MCF 10A (cell line): ENCODE data around the gene TMIGD1. TPM values are rescaled to one million over a fixed set of nuclear protein-coding genes. Genes with fewer than 3 reads are reported as not detected.
A peak's percentile ranks its signal among the peaks of the same experiment; 100 is the strongest.

Experiments used
- BruUV-seq: library from RNA; stranded (reverse); fragments of 400-500 nt; replicated peaks from 2 replicates; lab custom pipeline; 2021; lab: Mats Ljungman, UMichigan
- CTCF ChIA-PET: fragments of 300-600 bp; sonication (Branson Sonifier 250); formaldehyde crosslinking; extraction: SDS; loops from one replicate; lab custom pipeline; 2021; ENCODE audit warnings: antibody characterized with exemption, inconsistent platforms; lab: Yijun Ruan, JAX
- POLR2A ChIA-PET: fragments of 300-600, 350-650 bp; sonication (Branson Sonifier 250); formaldehyde crosslinking; extraction: SDS; loops from one replicate; lab custom pipeline; 2020; ENCODE audit warnings: antibody characterized with exemption, inconsistent platforms; lab: Yijun Ruan, JAX
- DNase-seq: peaks from one replicate; pipeline ENCODE4 v3.0.0-alpha.2; 2018; ENCODE audit not compliant: unreplicated experiment
- H3K27ac Mint-ChIP-seq: one replicate; pipeline ENCODE4 v1.8.0; 2022; ENCODE audit warnings: mild to moderate bottlenecking, low read depth, mixed read lengths; ENCODE audit not compliant: unreplicated experiment
- H3K27me3 Mint-ChIP-seq: one replicate; pipeline ENCODE4 v1.8.0; 2022; ENCODE audit warnings: mixed read lengths; ENCODE audit not compliant: insufficient read depth, unreplicated experiment
- H3K36me3 Mint-ChIP-seq: one replicate; pipeline ENCODE4 v1.8.0; 2022; ENCODE audit warnings: mild to moderate bottlenecking, moderate library complexity, mixed read lengths; ENCODE audit not compliant: insufficient read depth, unreplicated experiment
- H3K4me1 Mint-ChIP-seq: one replicate; pipeline ENCODE4 v1.8.0; 2022; ENCODE audit warnings: mixed read lengths; ENCODE audit not compliant: insufficient read depth, unreplicated experiment
- H3K4me3 Mint-ChIP-seq: one replicate; pipeline ENCODE4 v1.8.0; 2022; ENCODE audit warnings: mild to moderate bottlenecking, moderate library complexity, mixed read lengths; ENCODE audit not compliant: unreplicated experiment
- H3K9me3 Mint-ChIP-seq: one replicate; pipeline ENCODE4 v1.8.0; 2022; ENCODE audit warnings: mixed read lengths; ENCODE audit not compliant: unreplicated experiment
- intact Hi-C: fragments of 100-400 bp; cut with micrococcal nuclease; formaldehyde crosslinking; loops from 2 replicates; pipeline ENCODE4 v1.14.1; 2022
- total RNA-seq: library from RNA; stranded (reverse); gene quantifications from 2 replicates; pipeline ENCODE4 v1.2.3, GENCODE V29; 2022
- TF ChIP-seq, protein P1 (sequence below): fragments of 200-600 bp; IDR thresholded peaks from one replicate; pipeline ENCODE4 v1.8.0; 2022; ENCODE audit warnings: antibody characterized with exemption, mild to moderate bottlenecking; ENCODE audit not compliant: unreplicated experiment

The TMIGD1 gene
- total RNA-seq, 1 experiment from 2014 or later = not detected

DNA sequence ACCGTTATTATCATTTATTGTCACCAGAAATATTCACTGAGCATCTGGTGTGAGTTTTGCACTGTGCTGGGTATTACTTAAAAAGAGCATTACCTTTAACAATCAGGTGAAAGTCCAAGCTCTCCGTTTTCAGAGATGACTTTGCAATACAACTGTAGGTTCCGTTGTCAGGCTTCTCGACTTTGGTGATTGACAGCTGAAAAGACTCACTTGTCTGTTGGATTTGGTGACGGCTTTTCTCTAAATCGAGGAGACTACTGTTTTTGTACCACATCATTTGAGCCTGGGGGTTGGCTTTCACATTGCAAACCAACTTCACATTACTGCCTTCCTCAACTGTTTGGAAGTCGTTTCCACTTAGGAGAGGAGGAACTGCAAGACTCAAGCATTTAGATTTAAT is 9.1 kb downstream of the TMIGD1 start:
- CTCF ChIA-PET = no interaction called here
- intact Hi-C loops = no loop called here
- Mint-ChIP-seq H3K27ac (no peak overlapping the region), H3K4me1 (no peaks in the 10 kb centered on the region), H3K27me3 (no peaks in the 10 kb centered on the region), H3K36me3 (no peaks in the 10 kb centered on the region), H3K9me3 (no peaks in the 10 kb centered on the region), H3K4me3 (no peak overlapping the region)
- TF ChIP-seq, protein P1, sequence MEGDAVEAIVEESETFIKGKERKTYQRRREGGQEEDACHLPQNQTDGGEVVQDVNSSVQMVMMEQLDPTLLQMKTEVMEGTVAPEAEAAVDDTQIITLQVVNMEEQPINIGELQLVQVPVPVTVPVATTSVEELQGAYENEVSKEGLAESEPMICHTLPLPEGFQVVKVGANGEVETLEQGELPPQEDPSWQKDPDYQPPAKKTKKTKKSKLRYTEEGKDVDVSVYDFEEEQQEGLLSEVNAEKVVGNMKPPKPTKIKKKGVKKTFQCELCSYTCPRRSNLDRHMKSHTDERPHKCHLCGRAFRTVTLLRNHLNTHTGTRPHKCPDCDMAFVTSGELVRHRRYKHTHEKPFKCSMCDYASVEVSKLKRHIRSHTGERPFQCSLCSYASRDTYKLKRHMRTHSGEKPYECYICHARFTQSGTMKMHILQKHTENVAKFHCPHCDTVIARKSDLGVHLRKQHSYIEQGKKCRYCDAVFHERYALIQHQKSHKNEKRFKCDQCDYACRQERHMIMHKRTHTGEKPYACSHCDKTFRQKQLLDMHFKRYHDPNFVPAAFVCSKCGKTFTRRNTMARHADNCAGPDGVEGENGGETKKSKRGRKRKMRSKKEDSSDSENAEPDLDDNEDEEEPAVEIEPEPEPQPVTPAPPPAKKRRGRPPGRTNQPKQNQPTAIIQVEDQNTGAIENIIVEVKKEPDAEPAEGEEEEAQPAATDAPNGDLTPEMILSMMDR = no peak
- BruUV-seq = no TSS peak
- DNase-seq = no peak
- POLR2A ChIA-PET = no interaction called here

DNA sequence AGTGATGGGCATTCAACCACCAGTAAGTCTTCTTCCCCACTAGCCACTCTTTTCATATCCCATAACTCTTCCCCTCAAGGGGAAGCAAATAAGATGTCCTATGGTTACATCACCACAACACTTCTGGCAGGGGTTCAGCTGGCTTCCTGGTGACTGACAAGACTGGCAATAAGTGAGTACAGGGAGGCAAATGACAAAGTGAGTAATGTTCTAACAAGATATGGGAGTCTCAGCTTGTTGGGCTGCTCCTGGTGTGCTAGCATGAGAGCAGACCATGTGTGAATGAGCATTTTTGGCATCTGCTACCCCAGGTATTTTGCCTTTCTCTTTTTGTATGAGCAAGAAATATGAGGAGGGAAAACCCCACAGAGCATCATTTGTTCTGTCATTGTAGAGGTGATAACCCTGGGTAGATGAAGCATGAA is 9.9 kb downstream of the TMIGD1 start:
- TF ChIP-seq, protein P1 = no peak
- POLR2A ChIA-PET = no interaction called here
- BruUV-seq = no TSS peak
- Mint-ChIP-seq H3K27me3 (no peaks in the 10 kb centered on the region), H3K4me3 (no peak overlapping the region), H3K9me3 (no peaks in the 10 kb centered on the region), H3K36me3 (no peaks in the 10 kb centered on the region), H3K4me1 (no peaks in the 10 kb centered on the region), H3K27ac (no peak overlapping the region)
- intact Hi-C loops = no loop called here
- CTCF ChIA-PET = interaction anchor here (0.6 to 1.5 kb wide), 2 partner anchors 16 to 21 kb away, joined by 3 to 6 read pairs; no protein-coding TSS in a partner anchor
- DNase-seq = peak; percentile 84

DNA sequence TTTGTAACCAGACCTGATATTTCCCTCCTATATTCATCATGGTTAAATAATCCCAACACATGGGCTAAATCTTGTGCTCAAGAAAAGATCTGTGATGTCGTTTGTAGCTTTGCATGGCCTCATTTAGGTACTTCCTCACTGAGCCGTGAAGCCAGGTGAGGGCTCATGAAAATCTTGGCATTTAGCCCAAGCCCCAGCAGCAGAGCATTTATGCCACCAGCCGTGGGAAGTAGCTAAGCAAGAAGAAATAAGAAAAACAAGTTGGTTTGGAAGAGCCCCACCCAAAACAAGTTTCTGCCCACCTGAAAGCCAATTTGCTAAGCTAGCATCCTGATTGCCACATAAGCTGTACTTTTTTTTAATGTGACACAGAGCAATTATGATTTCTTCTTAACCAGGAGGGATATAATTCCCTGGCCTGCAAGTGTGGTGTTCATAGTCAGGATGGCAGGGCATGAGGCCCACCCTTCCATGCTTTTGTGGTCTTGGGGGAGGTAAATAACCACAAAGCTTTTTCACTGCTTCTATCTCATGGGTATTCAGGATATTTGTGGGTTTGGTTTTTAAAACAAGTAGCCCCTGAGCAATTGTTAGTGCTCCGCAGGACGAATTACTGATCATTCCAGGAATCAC is 10.5 kb downstream of the TMIGD1 start:
- peak; percentile 30 for DNase-seq
- no peaks in the 10 kb centered on the region for H3K36me3 Mint-ChIP-seq
- no peaks in the 10 kb centered on the region for H3K9me3 Mint-ChIP-seq
- ChIA-PET CTCF (interaction anchor here (1.0 to 1.5 kb wide), 3 partner anchors 12 to 218 kb away, joined by 4 to 6 read pairs (median 4); no protein-coding TSS in a partner anchor), POLR2A (interaction anchor here (0.6 to 1.2 kb wide), 2 partner anchors 52 to 187 kb away, joined by 3 read pairs; no protein-coding TSS in a partner anchor)
- no peaks in the 10 kb centered on the region for H3K27me3 Mint-ChIP-seq
- H3K27ac Mint-ChIP-seq = no peak overlapping the region
- H3K4me1 Mint-ChIP-seq = no peaks in the 10 kb centered on the region
- H3K4me3 Mint-ChIP-seq = no peak overlapping the region
- TF ChIP-seq, protein P1 = no peak
- BruUV-seq = no TSS peak
- intact Hi-C loops = no loop called here

DNA sequence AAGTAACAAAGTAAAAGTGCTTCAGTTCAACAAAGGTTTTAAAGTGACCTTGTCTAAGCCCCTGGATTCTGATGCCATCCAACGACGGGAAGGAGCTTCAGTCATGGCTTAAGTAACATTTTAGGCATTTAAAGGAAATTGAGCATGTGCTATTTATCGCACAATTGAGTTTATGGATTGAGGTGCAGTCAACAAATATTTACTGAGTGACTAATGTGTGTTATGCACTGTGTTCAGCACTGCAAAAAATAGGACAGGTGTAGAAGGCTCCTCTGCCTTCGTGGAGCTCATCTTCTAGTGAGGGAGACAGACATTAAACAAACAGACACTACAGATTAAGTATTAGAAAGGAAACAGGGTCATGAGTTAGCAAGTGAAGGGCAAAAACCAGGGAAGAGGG is 12.5 kb downstream of the TMIGD1 start:
- ChIA-PET POLR2A (interaction anchor here (0.7 kb wide), 1 partner anchor 27 kb away, joined by 3 read pairs; no protein-coding TSS in a partner anchor), CTCF (interaction anchor here (0.6 kb wide), 1 partner anchor 75 kb away, joined by 3 read pairs; no protein-coding TSS in a partner anchor)
- intact Hi-C loops = no loop called here
- BruUV-seq = no TSS peak
- DNase-seq = no peak
- Mint-ChIP-seq H3K36me3 (no peaks in the 10 kb centered on the region), H3K27me3 (no peaks in the 10 kb centered on the region), H3K27ac (no peak overlapping the region), H3K4me3 (no peak overlapping the region), H3K4me1 (no peaks in the 10 kb centered on the region), H3K9me3 (no peaks in the 10 kb centered on the region)
- TF ChIP-seq, protein P1 = no peak
